HepG2 (cell line): ENCODE results near the gene DDX50.
"Not testable (repeated sequence)": the region's sequence is repeated elsewhere in the genome, so short reads cannot be mapped to it uniquely, and the experiment has no call there.

Experiments
- POLR2A ChIP-seq, 2 experiments: IDR thresholded peaks; 2 replicates each; pipeline ENCODE4 v1.6.1; 2011; ENCODE audit warnings: low read depth in 2 of 2, low read length in 2 of 2, mild to moderate bottlenecking in 1 of 2, moderate library complexity in 1 of 2; ENCODE audit not compliant: insufficient read depth in 1 of 2
- POLR2AphosphoS5 ChIP-seq: IDR thresholded peaks from 2 replicates; pipeline ENCODE4 v1.6.1; 2012; ENCODE audit warnings: low read depth, low read length
- REST ChIP-seq, 2 experiments: IDR thresholded peaks; 2 replicates each; pipeline ENCODE4 v1.6.1; 2011 to 2012; ENCODE audit warnings: low read length in 2 of 2, borderline replicate concordance in 1 of 2, low read depth in 1 of 2, mild to moderate bottlenecking in 1 of 2, moderate library complexity in 1 of 2

GRCh38 chr10:68932860-68933259, 31.7 kb downstream of the DDX50 start:
- not testable (repeated sequence) for TF ChIP-seq POLR2A (IDR thresholded peaks at IDR 0.05; ENCODE audit: insufficient read depth in 1 of 2, low read depth in 2 of 2, low read length in 2 of 2); REST (IDR thresholded peaks at IDR 0.05; ENCODE audit: borderline replicate concordance in 1 of 2, low read depth in 1 of 2, low read length in 2 of 2); POLR2AphosphoS5
